ENCODE measurements around the gene S100B. TPM values are rescaled to one million over a fixed set of nuclear protein-coding genes. Genes with fewer than 3 reads are reported as not detected.

Gene S100B
- total and polyA plus RNA-seq, 2 of the 13 experiments (the other 11 are each of a cell fraction or from before 2014, with no cell fraction given) = not detected

DNA sequence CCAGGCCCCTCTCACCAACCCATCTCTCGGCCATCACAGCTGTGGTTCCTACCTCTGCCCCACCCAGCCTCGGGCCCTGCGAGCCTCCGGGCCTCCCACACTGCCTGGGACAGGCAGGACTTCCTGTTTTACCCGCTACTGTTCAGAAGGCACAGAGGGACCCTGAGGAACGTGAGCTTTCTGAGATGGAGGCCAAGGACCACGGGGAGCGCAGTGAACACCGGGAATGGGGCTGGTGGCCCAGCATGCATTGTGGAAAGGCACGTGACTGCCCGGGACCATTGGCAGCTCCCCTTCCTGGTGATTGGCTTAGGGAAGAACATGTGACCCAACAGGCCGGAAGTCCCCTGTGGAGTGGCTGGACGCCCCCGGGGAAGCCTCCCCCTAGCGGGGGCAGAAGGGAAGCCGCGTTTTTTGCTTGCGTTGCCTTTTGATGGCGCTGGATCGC lies 7.0 kb downstream of the S100B start:
- no peak for DNase-seq (ENCODE audit: low spot score)
- H3K27ac ChIP-seq (ENCODE audit: extremely low read length, insufficient read depth, low read length) = no peak overlapping the region
- ChIA-PET CTCF (ENCODE audit: low intra/inter-chr PET ratio, low total read pairs) (no interaction called here), POLR2A (interaction anchor here (1.4 to 2.1 kb wide), 2 partner anchors 16 to 38 kb away, joined by 4 to 6 read pairs; partner anchors contain the start of gene PRMT2)
- intact Hi-C loops (cut with micrococcal nuclease; ENCODE audit: unreplicated experiment) = loop anchor here (2.0 kb wide), 1 partner anchor 15 kb away; no protein-coding TSS in a partner anchor
- peaks cover 13% of the 10 kb centered on the region; the same call in 1 of the 2 replicates for H3K9me3 ChIP-seq (ENCODE audit: low read length)
- H3K79me2 ChIP-seq (ENCODE audit: insufficient read depth, low read length) = no peaks in the 10 kb centered on the region
- in situ Hi-C loops (cut with HindIII; ENCODE audit: extremely low pct_ligation_motif_present, low pct_unique_long_range_greater_than_20kb) = no loop called here
- H3K36me3 ChIP-seq (replicated peaks in 1 of 2; ENCODE audit: control insufficient read depth in 1 of 2, insufficient read depth in 2 of 2, low read length in 2 of 2) = no peaks in the 10 kb centered on the region
- peaks cover 55% of the 10 kb centered on the region for H3K4me1 ChIP-seq (ENCODE audit: insufficient read depth, low read length)
- H3K9ac ChIP-seq (ENCODE audit: insufficient read depth, low read depth, low read length) = no peak overlapping the region
- H4K20me1 ChIP-seq (ENCODE audit: insufficient read depth, low read length) = no peaks in the 10 kb centered on the region
- H3K4me3 ChIP-seq (replicated peaks in 1 of 3; ENCODE audit: insufficient read depth in 1 of 3, low read depth in 2 of 3, low read length in 3 of 3) = no peak overlapping the region
- no TSS peak for BruUV-seq (replicated peaks)
- 91% methylated on average over 15 of the region's 20 CpGs for WGBS (ENCODE audit: low lambda C conversion rate)
- H3K4me2 ChIP-seq (ENCODE audit: low read depth, low read length) = no peak overlapping the region
- no peak overlapping the region for H2AFZ ChIP-seq (ENCODE audit: low read length)
- ATAC-seq = no peak
- no peak for FAIRE-seq
- H3K27me3 ChIP-seq (ENCODE audit: control insufficient read depth in 1 of 2, insufficient read depth in 2 of 2, low read length in 2 of 2) = peaks cover 0 to 5% of the 10 kb centered on the region in 2 experiments; a peak in 1 of 5 replicates
- TF ChIP-seq CHCHD3 (CRISPR knock-in tag; IDR thresholded peaks at IDR 0.05) = no peak
- TF ChIP-seq NFYC (CRISPR knock-in tag; IDR thresholded peaks at IDR 0.05) = 0 out of 2 replicates have a peak, but pooled peaks have one; percentile 18
- TF ChIP-seq, protein P1, sequence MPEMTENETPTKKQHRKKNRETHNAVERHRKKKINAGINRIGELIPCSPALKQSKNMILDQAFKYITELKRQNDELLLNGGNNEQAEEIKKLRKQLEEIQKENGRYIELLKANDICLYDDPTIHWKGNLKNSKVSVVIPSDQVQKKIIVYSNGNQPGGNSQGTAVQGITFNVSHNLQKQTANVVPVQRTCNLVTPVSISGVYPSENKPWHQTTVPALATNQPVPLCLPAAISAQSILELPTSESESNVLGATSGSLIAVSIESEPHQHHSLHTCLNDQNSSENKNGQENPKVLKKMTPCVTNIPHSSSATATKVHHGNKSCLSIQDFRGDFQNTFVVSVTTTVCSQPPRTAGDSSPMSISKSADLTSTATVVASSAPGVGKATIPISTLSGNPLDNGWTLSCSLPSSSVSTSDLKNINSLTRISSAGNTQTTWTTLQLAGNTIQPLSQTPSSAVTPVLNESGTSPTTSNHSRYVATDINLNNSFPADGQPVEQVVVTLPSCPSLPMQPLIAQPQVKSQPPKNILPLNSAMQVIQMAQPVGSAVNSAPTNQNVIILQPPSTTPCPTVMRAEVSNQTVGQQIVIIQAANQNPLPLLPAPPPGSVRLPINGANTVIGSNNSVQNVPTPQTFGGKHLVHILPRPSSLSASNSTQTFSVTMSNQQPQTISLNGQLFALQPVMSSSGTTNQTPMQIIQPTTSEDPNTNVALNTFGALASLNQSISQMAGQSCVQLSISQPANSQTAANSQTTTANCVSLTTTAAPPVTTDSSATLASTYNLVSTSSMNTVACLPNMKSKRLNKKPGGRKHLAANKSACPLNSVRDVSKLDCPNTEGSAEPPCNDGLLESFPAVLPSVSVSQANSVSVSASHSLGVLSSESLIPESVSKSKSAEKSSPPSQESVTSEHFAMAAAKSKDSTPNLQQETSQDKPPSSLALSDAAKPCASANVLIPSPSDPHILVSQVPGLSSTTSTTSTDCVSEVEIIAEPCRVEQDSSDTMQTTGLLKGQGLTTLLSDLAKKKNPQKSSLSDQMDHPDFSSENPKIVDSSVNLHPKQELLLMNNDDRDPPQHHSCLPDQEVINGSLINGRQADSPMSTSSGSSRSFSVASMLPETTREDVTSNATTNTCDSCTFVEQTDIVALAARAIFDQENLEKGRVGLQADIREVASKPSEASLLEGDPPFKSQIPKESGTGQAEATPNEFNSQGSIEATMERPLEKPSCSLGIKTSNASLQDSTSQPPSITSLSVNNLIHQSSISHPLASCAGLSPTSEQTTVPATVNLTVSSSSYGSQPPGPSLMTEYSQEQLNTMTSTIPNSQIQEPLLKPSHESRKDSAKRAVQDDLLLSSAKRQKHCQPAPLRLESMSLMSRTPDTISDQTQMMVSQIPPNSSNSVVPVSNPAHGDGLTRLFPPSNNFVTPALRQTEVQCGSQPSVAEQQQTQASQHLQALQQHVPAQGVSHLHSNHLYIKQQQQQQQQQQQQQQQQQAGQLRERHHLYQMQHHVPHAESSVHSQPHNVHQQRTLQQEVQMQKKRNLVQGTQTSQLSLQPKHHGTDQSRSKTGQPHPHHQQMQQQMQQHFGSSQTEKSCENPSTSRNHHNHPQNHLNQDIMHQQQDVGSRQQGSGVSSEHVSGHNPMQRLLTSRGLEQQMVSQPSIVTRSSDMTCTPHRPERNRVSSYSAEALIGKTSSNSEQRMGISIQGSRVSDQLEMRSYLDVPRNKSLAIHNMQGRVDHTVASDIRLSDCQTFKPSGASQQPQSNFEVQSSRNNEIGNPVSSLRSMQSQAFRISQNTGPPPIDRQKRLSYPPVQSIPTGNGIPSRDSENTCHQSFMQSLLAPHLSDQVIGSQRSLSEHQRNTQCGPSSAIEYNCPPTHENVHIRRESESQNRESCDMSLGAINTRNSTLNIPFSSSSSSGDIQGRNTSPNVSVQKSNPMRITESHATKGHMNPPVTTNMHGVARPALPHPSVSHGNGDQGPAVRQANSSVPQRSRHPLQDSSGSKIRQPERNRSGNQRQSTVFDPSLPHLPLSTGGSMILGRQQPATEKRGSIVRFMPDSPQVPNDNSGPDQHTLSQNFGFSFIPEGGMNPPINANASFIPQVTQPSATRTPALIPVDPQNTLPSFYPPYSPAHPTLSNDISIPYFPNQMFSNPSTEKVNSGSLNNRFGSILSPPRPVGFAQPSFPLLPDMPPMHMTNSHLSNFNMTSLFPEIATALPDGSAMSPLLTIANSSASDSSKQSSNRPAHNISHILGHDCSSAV (CRISPR knock-in tag; IDR thresholded peaks at IDR 0.05; ENCODE audit: borderline replicate concordance) = no peak
- TF ChIP-seq, protein P2, sequence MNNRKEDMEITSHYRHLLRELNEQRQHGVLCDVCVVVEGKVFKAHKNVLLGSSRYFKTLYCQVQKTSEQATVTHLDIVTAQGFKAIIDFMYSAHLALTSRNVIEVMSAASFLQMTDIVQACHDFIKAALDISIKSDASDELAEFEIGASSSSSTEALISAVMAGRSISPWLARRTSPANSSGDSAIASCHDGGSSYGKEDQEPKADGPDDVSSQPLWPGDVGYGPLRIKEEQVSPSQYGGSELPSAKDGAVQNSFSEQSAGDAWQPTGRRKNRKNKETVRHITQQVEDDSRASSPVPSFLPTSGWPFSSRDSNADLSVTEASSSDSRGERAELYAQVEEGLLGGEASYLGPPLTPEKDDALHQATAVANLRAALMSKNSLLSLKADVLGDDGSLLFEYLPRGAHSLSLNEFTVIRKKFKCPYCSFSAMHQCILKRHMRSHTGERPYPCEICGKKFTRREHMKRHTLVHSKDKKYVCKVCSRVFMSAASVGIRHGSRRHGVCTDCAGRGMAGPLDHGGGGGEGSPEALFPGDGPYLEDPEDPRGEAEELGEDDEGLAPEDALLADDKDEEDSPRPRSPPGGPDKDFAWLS (CRISPR knock-in tag; IDR thresholded peaks at IDR 0.05; ENCODE audit: borderline replicate concordance) = no peak
- no peak for TF ChIP-seq CBX2 (IDR thresholded peaks at IDR 0.05; ENCODE audit: low read depth, low read length)
- no peak for TF ChIP-seq CBX2 (CRISPR knock-in tag; IDR thresholded peaks at IDR 0.05; ENCODE audit: low read depth)
- TF ChIP-seq, protein P3, sequence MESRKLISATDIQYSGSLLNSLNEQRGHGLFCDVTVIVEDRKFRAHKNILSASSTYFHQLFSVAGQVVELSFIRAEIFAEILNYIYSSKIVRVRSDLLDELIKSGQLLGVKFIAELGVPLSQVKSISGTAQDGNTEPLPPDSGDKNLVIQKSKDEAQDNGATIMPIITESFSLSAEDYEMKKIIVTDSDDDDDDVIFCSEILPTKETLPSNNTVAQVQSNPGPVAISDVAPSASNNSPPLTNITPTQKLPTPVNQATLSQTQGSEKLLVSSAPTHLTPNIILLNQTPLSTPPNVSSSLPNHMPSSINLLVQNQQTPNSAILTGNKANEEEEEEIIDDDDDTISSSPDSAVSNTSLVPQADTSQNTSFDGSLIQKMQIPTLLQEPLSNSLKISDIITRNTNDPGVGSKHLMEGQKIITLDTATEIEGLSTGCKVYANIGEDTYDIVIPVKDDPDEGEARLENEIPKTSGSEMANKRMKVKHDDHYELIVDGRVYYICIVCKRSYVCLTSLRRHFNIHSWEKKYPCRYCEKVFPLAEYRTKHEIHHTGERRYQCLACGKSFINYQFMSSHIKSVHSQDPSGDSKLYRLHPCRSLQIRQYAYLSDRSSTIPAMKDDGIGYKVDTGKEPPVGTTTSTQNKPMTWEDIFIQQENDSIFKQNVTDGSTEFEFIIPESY (CRISPR knock-in tag; IDR thresholded peaks at IDR 0.05) = no peak
- peak; percentile 63 for TF ChIP-seq NFYB (CRISPR knock-in tag; IDR thresholded peaks at IDR 0.05)
- TF ChIP-seq NFRKB (IDR thresholded peaks at IDR 0.05) = no peak
- no peak for TF ChIP-seq SAFB2 (CRISPR knock-in tag; IDR thresholded peaks at IDR 0.05; ENCODE audit: borderline replicate concordance, low read depth)
- no peak for TF ChIP-seq XRCC5 (optimal IDR thresholded peaks at IDR 0.05; ENCODE audit: low read length)
- TF ChIP-seq ZNF160 (CRISPR knock-in tag; IDR thresholded peaks at IDR 0.05) = no peak
- TF ChIP-seq ZNF251 (CRISPR knock-in tag; IDR thresholded peaks at IDR 0.05) = no peak

All from HepG2 (cell line).